Fibroblast of upper back skin (primary cell): Measurements from ENCODE around the gene KIAA1328.
"Not testable (repeated sequence)": the region's sequence is repeated elsewhere in the genome, so short reads cannot be mapped to it uniquely, and the experiment has no call there.

Experiments used
- DNase-seq: peaks from one replicate; pipeline ENCODE4 v3.0.0-alpha.2; 2013

The KIAA1328 gene

GRCh38 chr18:36826556-36826955, 2.4 kb upstream of the KIAA1328 start:
- DNase-seq = no peak

- DNase-seq = peak; percentile 62
Measured at GRCh38 chr18:36828157-36828629, 734 bp upstream of the KIAA1328 start.

GRCh38 chr18:36829362-36830157, 633 bp downstream of the KIAA1328 start:
- DNase-seq = no peak

- no peak for DNase-seq
Measured at GRCh38 chr18:36830158-36830495, 1.2 kb downstream of the KIAA1328 start.

- no peak for DNase-seq
Measured at GRCh38 chr18:36831139-36831538, 2.2 kb downstream of the KIAA1328 start.

GRCh38 chr18:36833120-36833519, 4.2 kb downstream of the KIAA1328 start:
- no peak for DNase-seq

GRCh38 chr18:36835927-36836326, 7.0 kb downstream of the KIAA1328 start:
- no peak for DNase-seq

- no peak for DNase-seq
Measured at GRCh38 chr18:36839835-36840234, 10.9 kb downstream of the KIAA1328 start.

GRCh38 chr18:36843199-36843598, 14.3 kb downstream of the KIAA1328 start:
- DNase-seq = no peak

GRCh38 chr18:36843784-36844183, 14.9 kb downstream of the KIAA1328 start:
- DNase-seq = no peak

- no peak for DNase-seq
Measured at GRCh38 chr18:36848609-36849008, 19.7 kb downstream of the KIAA1328 start.

GRCh38 chr18:36849288-36850006, 20.5 kb downstream of the KIAA1328 start:
- DNase-seq = peak; percentile 92

- peak; percentile 93 for DNase-seq
Measured at GRCh38 chr18:36850527-36851201, 21.7 kb downstream of the KIAA1328 start.

- no peak for DNase-seq
Measured at GRCh38 chr18:36851202-36851590, 22.3 kb downstream of the KIAA1328 start.

GRCh38 chr18:36856815-36857214, 27.9 kb downstream of the KIAA1328 start:
- no peak for DNase-seq

GRCh38 chr18:36862182-36862581, 33.3 kb downstream of the KIAA1328 start:
- no peak for DNase-seq

- no peak for DNase-seq
Measured at GRCh38 chr18:36867056-36867455, 38.1 kb downstream of the KIAA1328 start.

GRCh38 chr18:36871801-36872200, 42.9 kb downstream of the KIAA1328 start:
- no peak for DNase-seq

GRCh38 chr18:36872329-36872728, 43.4 kb downstream of the KIAA1328 start:
- no peak for DNase-seq

- DNase-seq = not testable (repeated sequence)
Measured at GRCh38 chr18:36873826-36874225, 44.9 kb downstream of the KIAA1328 start.

- DNase-seq = not testable (repeated sequence)
Measured at GRCh38 chr18:36879796-36880195, 50.9 kb downstream of the KIAA1328 start.

GRCh38 chr18:36885981-36886380, 57.1 kb downstream of the KIAA1328 start:
- no peak for DNase-seq

- DNase-seq = no peak
Measured at GRCh38 chr18:36887114-36887513, 58.2 kb downstream of the KIAA1328 start.

- DNase-seq = no peak
Measured at GRCh38 chr18:36887864-36888263, 58.9 kb downstream of the KIAA1328 start.
